C4-2B (cell line): ENCODE results near the gene ZNRF3.

Source experiments
- H3K27ac ChIP-seq: fragments of 450-650 bp; 2 replicates; pipeline ENCODE4 v1.5.1; 2017
- CTCF ChIP-seq: fragments of 450-650 bp; conservative IDR thresholded peaks from 2 replicates; pipeline ENCODE4 v1.5.1; 2017; ENCODE audit warnings: mild to moderate bottlenecking
- ZFX ChIP-seq: fragments of 450-650 bp; IDR thresholded peaks from 2 replicates; pipeline ENCODE4 v1.6.1; 2017

The ZNRF3 gene

DNA sequence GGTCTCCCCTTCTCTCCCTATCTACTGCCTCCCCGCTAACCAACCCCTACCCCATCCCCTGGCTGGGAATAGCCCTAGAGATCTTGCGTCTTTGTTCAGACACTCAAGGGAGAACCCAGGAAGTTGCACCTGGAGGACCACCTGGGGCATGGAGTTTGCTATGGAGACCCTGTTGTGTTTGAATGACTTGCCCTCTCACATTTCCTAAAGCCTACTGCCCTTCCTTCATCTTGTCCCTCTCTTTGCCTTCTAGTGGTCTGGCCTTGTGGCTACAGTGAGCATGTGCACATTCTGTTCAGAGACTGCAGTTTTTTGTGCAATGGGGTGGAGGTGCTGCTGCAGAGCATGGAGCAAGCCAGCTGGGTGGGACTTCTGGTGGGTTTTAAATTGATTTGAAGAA is 42.5 kb downstream of the ZNRF3 start:
- H3K27ac ChIP-seq, result no peak overlapping the region
- no peak for TF ChIP-seq CTCF
- no peak for TF ChIP-seq ZFX

GRCh38 chr22:28927630-28928029 is 44.3 kb downstream of the ZNRF3 start:
- H3K27ac ChIP-seq, result no peak overlapping the region
- TF ChIP-seq CTCF (no peak), ZFX (no peak)

DNA sequence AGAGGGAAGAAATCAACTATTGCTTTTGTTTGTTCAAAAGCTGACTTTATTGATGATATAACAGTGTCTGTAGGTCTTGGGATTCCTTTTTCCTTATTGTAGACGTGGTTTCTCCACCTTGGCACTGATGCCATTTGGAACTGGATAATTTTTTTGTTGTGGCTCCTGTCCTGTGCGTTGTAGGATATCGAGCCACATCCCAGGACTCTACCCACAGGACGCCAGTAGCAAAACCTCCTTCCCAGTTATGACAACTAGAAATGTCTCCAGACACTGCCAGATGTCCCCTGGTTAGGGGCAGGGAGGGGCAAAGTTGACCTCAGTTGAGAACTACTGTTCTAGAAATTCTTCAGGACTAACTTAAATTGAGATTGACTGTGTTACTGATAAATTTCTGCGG is 45.8 kb downstream of the ZNRF3 start:
- no peak overlapping the region for H3K27ac ChIP-seq

GRCh38 chr22:28930357-28931007 is 47.1 kb downstream of the ZNRF3 start:
- 0 out of 2 replicates have a peak, but pooled peaks have one; percentile 8 for TF ChIP-seq ZFX
- no peak for TF ChIP-seq CTCF
- no peak overlapping the region for H3K27ac ChIP-seq

More for the DNA sequence above, 45.8 kb downstream of the ZNRF3 start:
- TF ChIP-seq ZFX (no peak), CTCF (no peak)

DNA sequence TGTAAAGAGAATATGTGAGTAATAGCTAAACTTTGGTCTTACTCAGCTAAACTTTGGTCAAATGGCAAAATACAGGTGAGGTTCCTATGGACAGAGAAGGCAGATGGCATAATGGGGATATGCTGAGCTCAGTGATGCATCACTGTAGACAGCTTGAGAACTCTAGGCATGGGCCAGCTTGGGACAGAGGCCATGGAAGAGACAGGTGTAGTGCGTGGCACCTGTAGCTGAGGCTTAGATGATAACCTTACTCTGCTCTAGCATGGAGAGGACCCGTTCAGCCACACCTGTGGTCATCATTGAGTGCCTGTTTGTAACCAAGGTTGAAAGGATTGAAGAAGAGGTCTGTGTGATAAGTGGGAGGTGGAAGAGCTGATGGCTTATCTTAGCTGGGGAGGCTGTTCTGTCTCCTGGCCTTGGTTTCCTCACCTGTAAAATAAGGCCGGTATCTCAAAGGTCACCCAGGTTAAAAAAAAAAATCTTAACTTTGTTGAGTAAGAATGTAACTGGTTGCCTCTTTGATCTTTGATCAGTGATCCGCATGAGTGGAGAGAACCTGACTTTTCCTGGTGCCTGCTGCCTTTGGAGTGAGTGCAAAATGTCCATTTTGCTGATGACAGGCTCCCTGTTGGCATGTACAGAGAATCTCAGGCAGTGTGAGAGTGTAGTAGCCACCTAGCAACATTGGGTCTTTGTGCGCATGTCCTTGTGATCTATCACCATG is 48.6 kb downstream of the ZNRF3 start:
- TF ChIP-seq ZFX, result no peak

DNA sequence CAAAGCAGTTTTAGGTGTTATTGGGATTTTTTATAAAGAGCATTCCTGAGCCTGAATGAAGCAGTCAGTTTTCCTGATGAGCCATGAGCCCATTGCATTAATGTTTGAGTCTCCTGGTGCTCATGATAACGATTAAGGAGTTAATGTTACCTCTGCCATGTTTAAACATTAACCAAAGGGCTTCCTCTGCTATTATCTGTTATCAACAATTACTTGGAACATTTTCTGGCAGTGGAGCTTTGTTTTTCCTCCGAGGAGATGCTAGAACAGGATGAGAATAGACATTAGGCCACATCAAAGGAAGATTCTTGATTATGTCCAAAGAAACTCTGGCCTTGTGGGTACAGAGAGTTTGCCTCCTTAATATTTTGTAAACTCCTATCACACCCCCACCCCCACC is 49.9 kb downstream of the ZNRF3 start:
- TF ChIP-seq CTCF (no peak), ZFX (no peak)
- H3K27ac ChIP-seq, result no peak overlapping the region

More for the DNA sequence above, 48.6 kb downstream of the ZNRF3 start:
- H3K27ac ChIP-seq, result no peak overlapping the region

GRCh38 chr22:28934026-28934425 is 50.7 kb downstream of the ZNRF3 start:
- no peak overlapping the region for H3K27ac ChIP-seq
- TF ChIP-seq CTCF, result no peak
- no peak for TF ChIP-seq ZFX
